HG03280 (cell line): ENCODE data around the gene GBE1.
"Not testable (repeated sequence)": the region's sequence is repeated elsewhere in the genome, so short reads cannot be mapped to it uniquely, and the experiment has no call there.

Source experiments
- ATAC-seq: cut with Tn5 transposase; IDR thresholded peaks from one replicate; pipeline ENCODE4 v1.9.1; 2021; ENCODE audit warnings: mild to moderate bottlenecking, moderate library complexity; ENCODE audit not compliant: unreplicated experiment

GBE1 gene

DNA sequence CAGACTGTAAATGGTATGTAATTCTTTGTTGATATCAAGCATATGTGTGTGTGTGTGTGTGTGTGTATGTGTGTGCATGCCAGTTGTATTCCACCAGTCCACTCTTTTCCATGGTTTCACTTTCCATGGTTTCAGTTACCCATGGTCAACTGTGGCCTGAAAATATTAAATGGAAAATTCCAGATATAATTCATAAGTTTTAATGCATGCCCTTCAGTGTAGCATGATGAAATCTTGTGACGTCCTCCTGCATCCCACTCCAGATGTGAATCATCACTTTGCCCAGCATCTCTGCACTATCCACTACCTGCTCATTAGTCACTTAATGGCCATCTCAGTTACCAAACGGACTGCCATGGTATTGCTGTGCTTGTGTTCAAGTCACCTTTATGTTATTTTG lies 215.9 kb downstream of the GBE1 start:
- no peak for ATAC-seq

GRCh38 chr3:81544385-81544784 lies 217.1 kb downstream of the GBE1 start:
- no peak for ATAC-seq

DNA sequence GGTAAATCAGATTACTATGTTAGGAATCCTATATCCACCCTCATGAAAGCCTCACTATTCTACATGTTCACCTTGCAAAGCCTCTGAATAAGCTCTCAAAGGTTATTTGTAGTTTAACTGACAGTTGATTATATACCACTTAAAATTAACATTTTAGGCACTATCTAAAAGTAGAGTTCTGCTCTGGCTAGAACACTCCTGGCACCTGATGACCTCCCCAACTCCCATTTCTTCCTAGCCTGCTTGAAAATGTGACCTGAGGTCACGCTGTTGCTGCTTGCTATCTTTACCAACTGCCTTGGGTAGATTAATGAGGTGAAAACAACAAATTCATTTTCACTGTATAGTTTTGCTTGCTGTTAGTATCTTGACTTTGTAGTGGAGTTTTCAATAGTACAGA lies 220.7 kb downstream of the GBE1 start:
- ATAC-seq = no peak

GRCh38 chr3:81531846-81532245 lies 229.6 kb downstream of the GBE1 start:
- ATAC-seq = no peak

- ATAC-seq = no peak
Measured at GRCh38 chr3:81531263-81531662, 230.2 kb downstream of the GBE1 start.

DNA sequence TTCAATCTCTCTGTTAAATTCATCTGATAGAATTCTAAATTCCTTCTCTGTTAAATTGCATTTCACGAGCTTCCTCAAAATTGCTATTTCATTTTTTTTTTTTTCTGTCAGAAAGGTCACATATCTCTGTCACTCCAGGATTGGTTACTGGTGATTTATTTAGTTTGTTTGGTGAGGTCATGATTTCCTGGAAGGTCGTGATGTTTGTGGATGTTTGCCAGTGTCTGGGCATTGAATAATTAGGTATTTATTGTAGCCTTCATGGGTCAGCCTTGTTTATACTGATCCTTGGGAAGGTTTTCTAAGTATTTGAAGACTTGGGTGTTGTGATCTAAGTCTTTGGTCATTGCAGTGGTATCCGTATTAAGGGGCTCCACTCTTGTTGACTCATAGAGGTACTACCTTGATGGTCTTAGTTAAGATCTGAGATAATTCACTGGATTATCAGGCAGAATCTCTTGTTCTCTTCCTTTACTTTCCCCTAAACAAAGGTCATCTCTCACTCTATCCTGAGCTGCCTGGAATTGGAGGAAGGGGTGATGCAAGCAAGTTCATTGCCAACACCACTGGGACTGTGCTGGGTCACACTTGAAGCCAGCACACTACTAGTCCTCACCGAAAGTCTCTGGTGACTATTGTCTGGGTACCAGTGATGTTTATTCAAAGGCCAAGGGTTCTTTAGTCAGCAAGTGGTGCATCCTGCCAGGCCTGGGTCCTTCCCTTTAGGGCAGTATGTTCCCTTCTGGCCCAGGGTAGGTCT lies 231.1 kb downstream of the GBE1 start:
- ATAC-seq = no peak

DNA sequence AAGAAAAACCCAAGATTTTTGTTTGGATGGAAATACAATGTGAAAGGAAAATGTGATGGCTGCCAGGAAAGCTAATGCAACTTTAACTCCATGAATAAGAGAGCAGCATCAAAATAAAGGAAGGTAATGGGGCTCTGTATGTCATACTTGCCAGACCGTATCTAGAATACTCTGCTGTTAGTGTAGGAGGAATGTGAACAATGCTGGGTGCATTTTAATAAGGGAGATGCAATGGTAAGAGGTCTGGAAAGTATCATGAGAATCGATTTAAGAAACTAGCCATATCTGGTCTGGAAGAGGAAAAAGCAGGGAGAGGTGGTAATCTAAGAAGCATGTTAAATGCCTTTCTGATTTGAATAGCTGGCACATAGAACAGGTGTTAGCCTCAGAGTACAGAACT lies 239.6 kb downstream of the GBE1 start:
- ATAC-seq = no peak

- ATAC-seq = no peak
Measured at GRCh38 chr3:81518945-81519344, 242.5 kb downstream of the GBE1 start.

GRCh38 chr3:81516042-81516441 lies 245.4 kb downstream of the GBE1 start:
- ATAC-seq = no peak

- no peak for ATAC-seq
Measured at GRCh38 chr3:81513591-81513990, 247.9 kb downstream of the GBE1 start.

DNA sequence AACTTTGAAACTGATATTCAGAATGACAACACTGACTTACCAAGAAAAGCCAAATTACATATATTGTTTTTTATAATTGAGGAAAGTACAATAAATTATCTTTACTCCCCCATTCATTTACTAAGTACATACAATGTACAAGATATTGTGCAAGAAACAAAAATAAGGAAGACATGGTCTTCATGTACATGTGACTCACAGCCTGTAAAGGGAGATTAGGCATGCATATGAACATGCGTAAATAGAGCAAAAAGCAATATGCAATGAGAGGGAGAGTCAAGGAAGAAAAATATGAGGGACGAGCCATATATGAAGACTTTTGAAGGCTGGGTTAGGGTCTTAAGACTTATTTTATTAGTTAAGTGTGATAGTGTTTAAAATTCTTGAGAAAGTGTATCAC lies 258.4 kb downstream of the GBE1 start:
- no peak for ATAC-seq

GRCh38 chr3:81502236-81502635 lies 259.2 kb downstream of the GBE1 start:
- ATAC-seq = no peak

GRCh38 chr3:81500039-81500438 lies 261.4 kb downstream of the GBE1 start:
- ATAC-seq = peak; percentile 74

DNA sequence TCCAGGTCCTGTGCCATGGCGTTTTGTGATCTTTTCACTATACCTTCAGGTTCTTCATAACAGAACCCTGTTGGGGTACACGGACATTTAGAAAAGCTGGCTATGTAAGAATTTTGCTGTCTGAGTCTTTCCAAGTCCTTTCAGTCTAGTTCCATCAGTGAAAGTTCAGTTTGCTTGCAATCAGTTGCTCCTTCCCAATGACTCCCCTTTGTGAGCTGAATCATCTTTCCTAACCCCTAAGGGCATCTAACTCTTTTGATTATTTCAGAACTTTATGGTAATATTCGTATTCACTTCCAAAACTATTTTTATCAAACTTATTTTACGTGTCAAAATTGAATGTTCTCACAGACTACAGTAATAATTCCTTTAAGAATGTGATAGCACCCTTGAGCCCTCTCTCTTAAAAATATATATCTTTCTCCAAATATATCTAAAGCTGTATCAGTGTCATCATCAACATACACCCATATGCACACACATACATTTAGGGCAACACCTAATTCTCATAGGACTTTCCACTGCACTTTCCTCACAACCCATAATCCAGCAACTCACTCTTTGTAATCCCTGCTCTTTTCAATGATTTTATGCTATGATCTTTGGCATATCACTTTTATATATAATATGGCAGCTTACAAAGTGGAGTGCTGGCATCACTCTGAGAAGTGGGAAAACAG lies 263.7 kb downstream of the GBE1 start:
- ATAC-seq = no peak

DNA sequence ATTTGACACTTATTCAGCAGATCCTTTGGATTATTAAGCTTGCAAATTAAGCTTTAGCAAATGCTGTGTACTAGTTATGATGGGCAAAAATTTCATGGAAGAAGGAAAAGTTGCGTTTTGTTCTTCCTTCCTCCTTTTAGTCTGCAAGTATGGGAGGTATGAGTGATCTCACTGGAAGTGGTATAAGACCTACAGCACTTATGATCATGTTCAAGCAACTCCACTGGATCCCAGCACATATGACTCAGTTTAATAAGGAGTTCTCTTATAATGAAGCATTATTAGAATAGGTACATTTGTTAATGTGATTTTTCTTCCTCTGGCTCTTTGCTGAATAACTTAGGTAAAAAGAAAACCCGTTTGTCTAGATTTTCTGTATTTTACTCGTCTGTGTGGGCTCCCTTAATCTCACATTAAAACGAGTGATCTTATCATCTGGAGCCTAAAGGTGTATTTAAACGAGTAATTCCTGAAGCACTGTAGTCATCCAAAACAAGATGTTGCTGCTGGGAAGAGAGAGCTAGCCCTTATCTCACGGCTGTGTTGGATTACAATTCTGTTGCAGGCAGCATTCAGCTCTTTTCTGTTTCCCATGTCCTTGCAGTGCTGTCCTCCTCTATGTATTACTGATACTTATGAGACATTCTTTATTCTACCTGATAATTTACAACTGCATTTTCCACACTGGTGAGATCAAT lies 264.9 kb downstream of the GBE1 start:
- ATAC-seq = no peak

DNA sequence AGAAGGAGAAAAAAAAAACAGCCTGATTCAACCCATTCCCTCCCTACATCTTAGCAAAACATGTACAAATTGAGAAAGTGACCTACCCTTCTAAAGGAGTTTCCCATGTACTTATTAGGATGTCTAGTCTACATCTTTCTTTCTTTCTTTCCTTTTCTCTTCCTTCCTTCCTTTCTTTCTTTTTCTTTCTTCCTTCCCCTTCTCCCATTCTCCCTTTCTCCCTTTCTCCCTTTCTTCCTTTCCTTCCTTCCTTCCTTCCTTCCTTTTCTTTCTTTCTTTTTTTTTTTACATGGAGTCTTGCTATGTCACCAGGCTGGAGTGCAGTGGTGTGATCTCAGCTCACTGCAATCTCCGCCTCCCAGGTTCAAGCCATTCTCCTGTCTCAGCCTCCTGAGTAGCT lies 269.0 kb downstream of the GBE1 start:
- not testable (repeated sequence) for ATAC-seq

DNA sequence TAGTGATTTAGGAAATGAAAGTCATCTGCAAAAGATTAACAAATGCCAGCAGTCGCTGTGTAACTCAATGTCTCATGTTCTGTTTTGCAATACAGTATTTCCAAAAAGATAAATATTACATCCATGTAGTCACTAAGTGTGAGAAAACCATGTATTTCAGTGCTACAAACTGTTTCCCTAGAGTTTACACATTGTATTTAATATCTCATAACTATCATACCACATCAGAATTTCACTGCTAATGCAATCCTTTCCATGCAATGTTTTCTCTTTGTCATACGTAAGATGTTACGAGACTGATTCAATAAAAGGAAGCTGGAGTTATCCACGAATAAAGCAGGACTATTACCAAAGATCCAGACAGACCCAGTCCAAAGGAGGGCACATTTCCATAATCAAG lies 269.4 kb downstream of the GBE1 start:
- no peak for ATAC-seq

DNA sequence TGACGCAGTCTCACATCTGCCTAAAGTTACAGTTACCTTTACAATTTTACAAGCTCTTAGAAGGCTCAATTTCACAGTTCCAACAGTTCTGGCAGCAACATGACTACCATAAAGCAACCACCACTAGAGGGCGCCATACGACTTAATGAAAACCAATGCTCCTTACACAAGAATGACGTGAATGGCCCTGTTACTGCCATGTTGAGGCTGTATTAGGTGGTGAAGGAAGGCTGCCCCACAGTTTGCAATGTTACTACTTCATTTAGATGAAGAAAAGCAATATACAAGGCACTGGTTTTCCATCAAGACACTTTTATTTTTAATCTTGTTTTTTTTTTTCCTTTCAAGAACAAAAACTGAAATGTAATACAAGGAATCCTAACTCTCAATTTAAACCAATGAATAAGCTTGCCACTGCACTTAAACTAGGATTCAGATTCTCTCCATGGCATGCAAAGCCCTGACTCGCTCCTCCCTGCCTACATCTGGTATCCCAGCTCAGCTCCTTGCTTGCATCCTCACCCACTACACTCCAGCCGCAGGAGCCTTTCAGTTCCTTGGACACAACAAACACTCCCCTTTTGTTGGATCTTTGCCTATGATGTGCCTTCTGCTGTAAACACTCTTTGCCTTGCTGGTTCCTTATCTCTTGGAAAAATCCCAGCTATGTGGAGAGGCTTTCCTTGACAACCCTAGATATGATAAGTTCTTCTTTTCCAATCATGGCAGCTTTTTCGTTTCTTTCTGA lies 270.7 kb downstream of the GBE1 start:
- ATAC-seq = peak; percentile 96

- ATAC-seq = peak; percentile 95
Measured at GRCh38 chr3:81485444-81485865, 276.0 kb downstream of the GBE1 start.

DNA sequence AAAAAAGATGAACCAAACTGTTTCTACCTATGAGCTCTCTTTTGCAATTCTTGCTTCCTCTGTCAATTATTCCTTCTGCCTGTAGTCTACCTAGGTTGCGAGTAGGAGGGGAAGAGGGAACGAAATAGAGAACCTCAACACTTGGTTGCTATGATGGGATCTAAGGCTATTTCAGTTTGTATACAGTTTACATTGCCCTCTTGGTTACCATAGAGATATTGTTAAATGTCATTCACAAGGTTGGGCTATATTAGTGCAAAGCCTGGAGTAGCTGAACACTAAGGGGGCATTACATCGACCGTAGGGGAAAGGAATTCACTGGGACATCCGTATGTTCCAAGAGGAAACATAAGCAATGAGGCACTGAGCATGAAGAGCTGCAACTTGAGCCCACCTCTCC lies 276.9 kb downstream of the GBE1 start:
- no peak for ATAC-seq

DNA sequence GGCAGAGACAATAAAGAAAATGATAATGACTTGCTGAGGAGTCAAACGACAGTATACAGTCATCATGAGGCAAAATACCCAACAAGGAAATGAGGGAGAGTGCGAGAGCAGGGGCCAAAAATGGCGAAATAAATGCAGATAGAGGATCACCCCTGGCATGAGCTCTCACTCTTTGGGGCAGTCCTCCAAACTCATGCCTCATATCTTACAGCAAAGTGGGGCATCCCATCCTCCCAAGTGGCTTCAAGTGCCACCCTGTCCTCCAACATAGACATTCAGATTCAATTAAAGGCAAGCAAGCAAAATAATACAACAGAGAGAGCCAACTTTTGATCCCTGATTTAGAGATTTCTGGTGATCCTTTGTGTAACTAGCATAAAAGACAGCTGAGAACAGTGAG lies 278.4 kb downstream of the GBE1 start:
- no peak for ATAC-seq
